Psoas muscle (tissue), 8 donors: ENCODE results near the gene DMD. TPM values are rescaled to one million over a fixed set of nuclear protein-coding genes. Genes with fewer than 3 reads are reported as not detected.
A peak's percentile ranks its signal among the peaks of the same experiment; 100 is the strongest.

Experiments
- ATAC-seq, 4 donors: fragments of 200-7000 bp; cut with Tn5 transposase; one replicate each; pipeline ENCODE4 v1.9.1; 2020; ENCODE audit warnings: moderate library complexity in 3 of 4, mild to moderate bottlenecking in 2 of 4
- DNase-seq, 2 donors: peaks; one replicate each; pipeline ENCODE4 v3.0.0-alpha.2; 2020
- H3K27ac ChIP-seq: fragments of 200-600 bp; one replicate; pipeline ENCODE4 v1.8.0; 2022
- H3K27me3 ChIP-seq, 3 donors: fragments of 200-600 bp in 1 of 3; one replicate each; pipeline versions ENCODE4 v1.6.1 to v1.8.0; 2013 to 2022; ENCODE audit warnings: low read length in 2 of 3, mild to moderate bottlenecking in 2 of 3, moderate library complexity in 1 of 3; ENCODE audit not compliant: insufficient read depth in 3 of 3
- H3K36me3 ChIP-seq, 2 donors: fragments of 200-600 bp in 1 of 2; one replicate each; pipeline versions ENCODE4 v1.6.1 to v1.8.0; 2013 to 2022; ENCODE audit warnings: low read depth in 1 of 2, mild to moderate bottlenecking in 1 of 2, moderate library complexity in 1 of 2; ENCODE audit not compliant: insufficient read depth in 1 of 2
- H3K4me1 ChIP-seq: fragments of 200-600 bp; one replicate; pipeline ENCODE4 v1.8.0; 2022
- H3K4me3 ChIP-seq: fragments of 200-600 bp; one replicate; pipeline ENCODE4 v1.8.0; 2022; ENCODE audit warnings: mild to moderate bottlenecking
- H3K9me3 ChIP-seq: fragments of 200-600 bp; one replicate; pipeline ENCODE4 v1.8.0; 2022
- CTCF ChIP-seq: fragments of 200-600 bp; IDR thresholded peaks from one replicate; pipeline ENCODE4 v1.8.0; 2022; ENCODE audit warnings: antibody characterized with exemption
- WGBS, 3 donors: extraction: QIAGEN DNeasy Blood & Tissue Kit; methylation state at CpG; one replicate each; pipeline versions ENCODE4 v1.1.6 to v1.1.7; 2013; 5-methylcytosine and 5-hydroxymethylcytosine counted together
- intact Hi-C, 2 donors: fragments of 100-400 bp; cut with DNase I; formaldehyde crosslinking; loops; one replicate each; pipeline versions ENCODE4 v1.11.0 to v1.14.2; 2022
- polyA plus RNA-seq, 3 donors: library from polyadenylated mRNA; stranded (reverse); fragments of 200-250 nt; gene quantifications; one replicate each; pipeline ENCODE4 v1.2.3, GENCODE V29; 2013
- total RNA-seq, 4 donors: library from RNA; stranded (reverse); fragmentation: NEBNext Ultra II Directional in 2 of 4; extraction: Animal tissue kit (Norgen Biotek cat#: 25700) in 2 of 4; gene quantifications; one replicate each; pipeline versions ENCODE4 v1.2.1 to v1.2.4, GENCODE V29; 2021 to 2023
- donor health status: healthy with polysubstance abuse.
- donor health status: DM: no; HTN: no; CAD: no; lungs with moderate emphysema.
- donor health status: Bipolar disorder and iron deficiency.
- donor health status: healthy.
- donor health status: DM: yes; HTN: yes; CAD: no.
- donor health status: DM: no; HTN: no; CAD: no.
- donor health status: DM: no; HTN: no; CAD: no.
- donor health status: DM: yes; HTN: yes; CAD: no.

Gene DMD
- total and polyA plus RNA-seq, 7 donors: 6.8 to 170 (median 86.5) TPM

DNA sequence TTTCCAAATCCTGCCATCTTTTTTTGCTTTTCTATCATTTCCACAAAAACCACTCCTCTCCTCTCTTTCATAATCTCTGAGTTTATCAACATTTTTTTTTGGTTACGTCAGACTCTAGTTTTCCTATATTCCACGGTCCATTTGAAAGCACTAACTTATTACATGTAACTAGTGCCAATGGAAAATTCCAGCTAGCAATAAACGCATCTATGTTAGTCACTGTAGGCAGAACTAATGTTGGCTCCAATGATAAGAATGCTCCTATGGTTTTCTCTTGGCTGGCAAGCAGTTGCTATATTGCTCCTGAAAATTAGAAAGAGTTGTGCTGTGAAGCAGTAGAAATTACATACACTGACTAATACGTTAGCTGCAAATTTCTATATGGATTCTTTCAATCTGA, 1504.9 kb downstream of the DMD start:
- Histone ChIP-seq H3K9me3 (no peaks in the 10 kb centered on the region), H3K27me3 (no peaks in the 10 kb centered on the region), H3K4me1 (no peaks in the 10 kb centered on the region), H3K27ac (no peak overlapping the region), H3K36me3 (no peaks in the 10 kb centered on the region), H3K4me3 (no peak overlapping the region)
- 48 to 73% (median 56%) methylated on average over 4 of the region's 4 CpGs for WGBS, 3 donors
- intact Hi-C loops: no loop called here
- DNase-seq (no peak), ATAC-seq (no peak)
- no peak for TF ChIP-seq CTCF

DNA sequence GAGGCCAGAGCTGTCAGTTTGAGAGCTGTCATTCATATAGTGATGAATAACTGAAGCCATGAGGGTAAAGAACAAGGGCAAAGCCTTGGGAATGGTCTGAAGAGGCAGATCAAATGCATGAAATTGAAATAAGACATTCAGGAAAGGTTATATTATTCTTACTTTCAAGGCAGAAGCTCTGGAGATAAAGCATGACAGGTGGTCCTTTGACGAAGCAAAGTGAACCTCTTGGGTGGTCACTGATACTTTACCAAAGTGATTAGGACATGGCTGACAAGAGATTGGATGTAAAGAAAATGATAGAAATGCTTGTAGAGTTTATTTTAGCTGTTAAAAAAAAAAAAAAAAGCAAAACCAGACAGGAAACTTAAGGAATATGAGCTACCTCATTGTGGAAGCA, 1505.5 kb downstream of the DMD start:
- WGBS, 3 donors: 57 to 100% (median 91%) methylated on average over 1 of the region's 1 CpG
- intact Hi-C loops: no loop called here
- TF ChIP-seq CTCF: no peak
- no peak for DNase-seq
- no peaks in the 10 kb centered on the region for H3K9me3 ChIP-seq
- no peaks in the 10 kb centered on the region for H3K36me3 ChIP-seq
- H3K4me3 ChIP-seq: no peak overlapping the region
- H3K4me1 ChIP-seq: no peaks in the 10 kb centered on the region
- H3K27ac ChIP-seq: no peak overlapping the region
- ATAC-seq: no peak
- H3K27me3 ChIP-seq: no peaks in the 10 kb centered on the region

- TF ChIP-seq CTCF: no peak
- ATAC-seq: peak in 3 of 4 donors; percentile 47 to 71 (median 58)
- Histone ChIP-seq H3K4me3 (no peak overlapping the region), H3K4me1 (no peaks in the 10 kb centered on the region), H3K9me3 (no peaks in the 10 kb centered on the region), H3K36me3 (no peaks in the 10 kb centered on the region), H3K27me3 (no peaks in the 10 kb centered on the region), H3K27ac (no peak overlapping the region)
- DNase-seq: no peak
- 55 to 76% (median 56%) methylated on average over 2 of the region's 2 CpGs for WGBS, 3 donors
- intact Hi-C loops: no loop called here
These were observed 1506.4 kb downstream of the DMD start for GRCh38 chrX:31704938-31705337.

GRCh38 chrX:31702222-31702621, 1509.1 kb downstream of the DMD start:
- DNase-seq (no peak), ATAC-seq (no peak)
- no peak for TF ChIP-seq CTCF
- H3K27ac ChIP-seq: no peak overlapping the region
- intact Hi-C loops: no loop called here
- WGBS, 3 donors: 52 to 67% (median 56%) methylated on average over 2 of the region's 2 CpGs
- H3K27me3 ChIP-seq: no peaks in the 10 kb centered on the region
- no peak overlapping the region for H3K4me3 ChIP-seq
- H3K36me3 ChIP-seq: no peaks in the 10 kb centered on the region
- H3K9me3 ChIP-seq: no peaks in the 10 kb centered on the region
- H3K4me1 ChIP-seq: no peaks in the 10 kb centered on the region

- WGBS, 3 donors: 50 to 61% (median 54%) methylated on average over 7 of the region's 7 CpGs
These were observed 1513.9 kb downstream of the DMD start for GRCh38 chrX:31697294-31697916.

More at GRCh38 chrX:31697294-31697916, 1513.9 kb downstream of the DMD start:
- Histone ChIP-seq H3K27me3 (no peaks in the 10 kb centered on the region), H3K4me3 (no peak overlapping the region), H3K36me3 (no peaks in the 10 kb centered on the region), H3K9me3 (peaks cover 8% of the 10 kb centered on the region), H3K4me1 (no peaks in the 10 kb centered on the region), H3K27ac (no peak overlapping the region)
- no peak for DNase-seq
- ATAC-seq: no peak
- no peak for TF ChIP-seq CTCF
- intact Hi-C loops: no loop called here
